Right forelimb (tissue), 1 donor: Measurements from ENCODE around the gene SEC31B.

ENCODE experiments used
- DNase-seq: peaks from one replicate; pipeline ENCODE4 v3.0.0-alpha.2; 2018

SEC31B gene

GRCh38 chr10:100528921-100529474 lies 9.3 kb upstream of the SEC31B start:
- DNase-seq: peak; percentile 53

- DNase-seq: no peak
Measured at GRCh38 chr10:100528123-100528886, 8.6 kb upstream of the SEC31B start.

GRCh38 chr10:100524638-100525037 lies 5.0 kb upstream of the SEC31B start:
- DNase-seq: no peak

GRCh38 chr10:100524206-100524605 lies 4.5 kb upstream of the SEC31B start:
- DNase-seq: no peak

- no peak for DNase-seq
Measured at GRCh38 chr10:100522945-100523344, 3.3 kb upstream of the SEC31B start.

- DNase-seq: no peak
Measured at GRCh38 chr10:100522107-100522801, 2.6 kb upstream of the SEC31B start.

GRCh38 chr10:100520811-100521210 lies 1.1 kb upstream of the SEC31B start:
- no peak for DNase-seq

- DNase-seq: peak; percentile 71
Measured at GRCh38 chr10:100518761-100519241, 860 bp downstream of the SEC31B start.

- DNase-seq: no peak
Measured at GRCh38 chr10:100516847-100517246, 2.8 kb downstream of the SEC31B start.

- no peak for DNase-seq
Measured at GRCh38 chr10:100515612-100516011, 4.0 kb downstream of the SEC31B start.

GRCh38 chr10:100510533-100511308 lies 8.9 kb downstream of the SEC31B start:
- no peak for DNase-seq

- no peak for DNase-seq
Measured at GRCh38 chr10:100509241-100509840, 10.3 kb downstream of the SEC31B start.

- no peak for DNase-seq
Measured at GRCh38 chr10:100508691-100509150, 10.9 kb downstream of the SEC31B start.

- DNase-seq: no peak
Measured at GRCh38 chr10:100508266-100508665, 11.4 kb downstream of the SEC31B start.

- no peak for DNase-seq
Measured at GRCh38 chr10:100507357-100507732, 12.3 kb downstream of the SEC31B start.

GRCh38 chr10:100506596-100507356 lies 12.9 kb downstream of the SEC31B start:
- no peak for DNase-seq

- DNase-seq: no peak
Measured at GRCh38 chr10:100505164-100505563, 14.5 kb downstream of the SEC31B start.

- no peak for DNase-seq
Measured at GRCh38 chr10:100504096-100504495, 15.6 kb downstream of the SEC31B start.

- no peak for DNase-seq
Measured at GRCh38 chr10:100502926-100503494, 16.7 kb downstream of the SEC31B start.

GRCh38 chr10:100501423-100501822 lies 18.2 kb downstream of the SEC31B start:
- no peak for DNase-seq

GRCh38 chr10:100498059-100498458 lies 21.6 kb downstream of the SEC31B start:
- no peak for DNase-seq
